ENCODE measurements around the gene EFR3B.
A peak's percentile ranks its signal among the peaks of the same experiment; 100 is the strongest.
"Not testable (repeated sequence)": the region's sequence is repeated elsewhere in the genome, so short reads cannot be mapped to it uniquely, and the experiment has no call there.

The EFR3B gene

GRCh38 chr2:25041928-25042320 lies at the start of gene EFR3B:
TSS of gene EFR3B (plus strand) at chr2:25042076. CDS start at chr2:25042313, 237 bp downstream.
- Histone ChIP-seq H3K27me3 (peaks cover 56% of the 10 kb centered on the region), H3K36me3 (no peaks in the 10 kb centered on the region), H3K27ac (no peak within 1 kb of the TSS), H3K4me1 (peaks cover 19% of the 10 kb centered on the region), H3K9me3 (no peaks in the 10 kb centered on the region), H3K4me3 (peak within 1 kb of the TSS; percentile 77), H4K20me1 (peaks cover 28% of the 10 kb centered on the region), H3K9ac (peak within 1 kb of the TSS; percentile 65), H3K4me2 (peak within 1 kb of the TSS; percentile 100)
- TF ChIP-seq Cebpa-rat (IDR thresholded peaks at IDR 0.05): no peak

DNA sequence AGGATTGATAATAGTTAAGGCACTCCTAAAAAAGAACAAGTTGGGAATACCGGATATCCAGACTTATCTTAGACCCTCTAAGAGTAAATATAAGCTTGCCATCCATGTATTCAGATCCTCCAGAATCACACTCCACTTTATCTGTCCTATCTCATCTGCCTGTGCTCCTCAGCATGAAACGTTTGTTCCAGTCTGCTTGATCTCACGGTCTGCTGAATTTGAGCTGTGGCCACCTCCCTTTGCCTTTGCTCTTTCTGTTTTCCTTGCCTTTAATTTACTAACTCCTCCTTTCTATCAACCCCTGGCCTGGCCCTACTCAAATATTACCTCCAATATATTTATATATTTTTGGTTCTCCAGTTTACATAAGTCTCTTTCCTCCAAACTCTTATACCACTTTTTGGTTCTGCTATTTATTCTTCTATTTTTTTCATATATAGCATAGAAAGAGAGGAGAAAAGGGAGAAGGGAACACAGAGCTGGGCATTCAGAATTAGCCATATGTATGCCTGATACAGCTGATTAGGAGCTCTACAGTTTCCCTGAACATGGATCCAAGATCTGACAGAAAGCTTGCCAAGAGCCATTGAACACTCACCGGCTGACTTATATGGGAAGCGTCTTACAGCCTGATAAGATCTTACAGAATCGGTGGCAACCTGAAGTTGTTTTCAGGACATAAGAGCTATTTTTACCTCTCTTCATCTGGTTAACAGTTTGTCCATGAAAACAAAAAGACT lies 48.3 kb upstream of the EFR3B start:
- Histone ChIP-seq H3K27ac (no peak overlapping the region), H3K4me2 (peak overlapping the region; percentile 36), H3K4me3 (no peak overlapping the region), H3K9me3 (peaks cover 10% of the 10 kb centered on the region; the same call in 1 of the 2 replicates), H3K4me1 (peaks cover 18% of the 10 kb centered on the region), H3K9ac (no peak overlapping the region), H4K20me1 (no peaks in the 10 kb centered on the region), H3K36me3 (no peaks in the 10 kb centered on the region), H3K27me3 (no peaks in the 10 kb centered on the region)
- no peak for TF ChIP-seq Cebpa-rat (IDR thresholded peaks at IDR 0.05)

- H3K4me2 ChIP-seq: peak overlapping the region; percentile 36
- no peak overlapping the region for H3K9ac ChIP-seq
Measured at GRCh38 chr2:24994146-24994724, 47.6 kb upstream of the EFR3B start.

DNA sequence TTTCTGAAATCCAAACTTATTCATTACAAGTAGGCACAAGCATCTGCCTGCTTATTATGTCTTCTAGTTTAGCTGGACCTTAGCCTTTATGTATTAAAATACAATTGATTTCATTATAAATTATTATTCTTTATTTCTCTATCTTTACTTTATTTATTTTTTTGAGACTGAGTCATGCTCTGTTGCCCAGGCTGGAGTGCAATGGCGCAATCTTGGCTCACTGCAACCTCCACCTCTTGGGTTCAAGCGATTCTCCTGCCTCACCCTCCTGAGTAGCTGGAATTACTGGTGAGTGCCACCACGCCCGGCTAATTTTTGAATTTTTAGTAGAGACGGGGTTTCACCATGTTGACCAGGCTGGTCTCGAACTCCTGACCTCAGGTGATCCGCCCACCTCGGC lies 42.8 kb upstream of the EFR3B start:
- not testable (repeated sequence) for H3K9me3 ChIP-seq, H3K9ac ChIP-seq, H3K4me2 ChIP-seq, H3K27ac ChIP-seq, H3K27me3 ChIP-seq, H3K36me3 ChIP-seq, H3K4me3 ChIP-seq, H4K20me1 ChIP-seq
- peaks cover 20% of the 10 kb centered on the region for H3K4me1 ChIP-seq

More at GRCh38 chr2:24994146-24994724, 47.6 kb upstream of the EFR3B start:
- no peaks in the 10 kb centered on the region for H3K27me3 ChIP-seq
- no peaks in the 10 kb centered on the region for H3K36me3 ChIP-seq
- H3K9me3 ChIP-seq: peaks cover 10% of the 10 kb centered on the region; the same call in 1 of the 2 replicates
- TF ChIP-seq Cebpa-rat (IDR thresholded peaks at IDR 0.05): no peak
- no peak overlapping the region for H3K4me3 ChIP-seq
- H3K4me1 ChIP-seq: peaks cover 18% of the 10 kb centered on the region
- no peaks in the 10 kb centered on the region for H4K20me1 ChIP-seq
- no peak overlapping the region for H3K27ac ChIP-seq

GRCh38 chr2:25000036-25000435 lies 41.8 kb upstream of the EFR3B start:
- Histone ChIP-seq H3K27ac (no peak overlapping the region; the same call in 1 of the 2 replicates), H3K27me3 (no peaks in the 10 kb centered on the region), H3K9ac (no peak overlapping the region), H3K4me3 (no peak overlapping the region), H3K36me3 (no peaks in the 10 kb centered on the region), H3K4me1 (peaks cover 19% of the 10 kb centered on the region), H3K4me2 (peak overlapping the region; percentile 69), H3K9me3 (no peaks in the 10 kb centered on the region), H4K20me1 (no peaks in the 10 kb centered on the region)
- no peak for TF ChIP-seq Cebpa-rat (IDR thresholded peaks at IDR 0.05)

GRCh38 chr2:25000503-25001324 lies 41.2 kb upstream of the EFR3B start:
- H3K4me2 ChIP-seq: peak overlapping the region; percentile 69
- H3K27me3 ChIP-seq: no peaks in the 10 kb centered on the region
- no peak overlapping the region for H3K9ac ChIP-seq
- H3K4me3 ChIP-seq: no peak overlapping the region
- H3K9me3 ChIP-seq: no peaks in the 10 kb centered on the region
- H3K36me3 ChIP-seq: no peaks in the 10 kb centered on the region
- no peak for TF ChIP-seq Cebpa-rat (IDR thresholded peaks at IDR 0.05)
- H3K27ac ChIP-seq: no peak overlapping the region; the same call in 1 of the 2 replicates
- no peaks in the 10 kb centered on the region for H4K20me1 ChIP-seq
- H3K4me1 ChIP-seq: peaks cover 19% of the 10 kb centered on the region

DNA sequence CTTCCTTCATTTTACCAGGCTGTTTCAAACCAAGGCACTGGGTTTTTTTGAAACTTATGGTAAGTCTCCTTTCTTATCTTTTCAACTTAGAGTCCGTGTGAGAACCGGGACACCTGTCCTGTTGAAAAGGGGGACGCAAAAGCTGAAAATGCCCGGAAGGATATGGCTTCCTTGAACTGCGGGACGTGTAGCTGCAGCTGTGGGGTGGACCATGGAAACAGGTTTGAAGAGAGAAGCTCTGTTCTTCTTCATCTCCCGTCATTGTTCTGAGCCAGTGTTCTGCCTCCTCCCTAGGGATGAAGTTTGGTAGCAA lies 40.6 kb upstream of the EFR3B start:
- H4K20me1 ChIP-seq: no peaks in the 10 kb centered on the region
- no peak overlapping the region for H3K9ac ChIP-seq
- H3K9me3 ChIP-seq: no peaks in the 10 kb centered on the region
- H3K4me3 ChIP-seq: no peak overlapping the region
- peak overlapping the region; percentile 69; the same call in 1 of the 2 replicates for H3K4me2 ChIP-seq
- no peak overlapping the region for H3K27ac ChIP-seq
- H3K36me3 ChIP-seq: no peaks in the 10 kb centered on the region
- TF ChIP-seq Cebpa-rat (IDR thresholded peaks at IDR 0.05): no peak
- H3K27me3 ChIP-seq: no peaks in the 10 kb centered on the region
- H3K4me1 ChIP-seq: peaks cover 19% of the 10 kb centered on the region

GRCh38 chr2:25002066-25002465 lies 39.8 kb upstream of the EFR3B start:
- Histone ChIP-seq H3K4me2 (no peak overlapping the region), H3K4me3 (no peak overlapping the region), H4K20me1 (no peaks in the 10 kb centered on the region), H3K4me1 (peaks cover 19% of the 10 kb centered on the region), H3K9ac (no peak overlapping the region), H3K9me3 (no peaks in the 10 kb centered on the region), H3K27ac (no peak overlapping the region), H3K27me3 (no peaks in the 10 kb centered on the region), H3K36me3 (no peaks in the 10 kb centered on the region)
- no peak for TF ChIP-seq Cebpa-rat (IDR thresholded peaks at IDR 0.05)

DNA sequence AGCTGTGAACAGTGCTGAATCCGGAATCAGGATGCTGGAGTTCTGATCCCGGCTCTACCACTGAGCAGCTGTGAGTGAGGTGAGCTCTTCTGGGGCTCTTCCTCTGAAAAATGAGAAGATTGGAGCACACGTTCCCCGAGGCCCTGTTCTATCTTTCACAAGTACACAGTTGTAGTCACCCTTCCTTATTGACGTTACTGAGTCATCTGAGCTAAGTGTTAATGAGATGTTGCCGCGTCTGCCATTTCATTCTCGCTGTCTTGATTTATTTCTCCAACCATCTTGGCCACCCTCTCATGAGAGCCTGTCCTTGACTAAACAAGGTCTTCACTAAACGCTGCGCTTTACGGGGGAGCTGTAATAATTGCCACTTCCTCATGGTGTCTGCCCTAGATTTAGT lies 31.9 kb upstream of the EFR3B start:
- Histone ChIP-seq H3K4me3 (no peak overlapping the region), H3K27me3 (no peaks in the 10 kb centered on the region), H3K9ac (no peak overlapping the region), H3K4me2 (no peak overlapping the region), H3K27ac (no peak overlapping the region), H3K9me3 (no peaks in the 10 kb centered on the region), H3K36me3 (no peaks in the 10 kb centered on the region), H4K20me1 (no peaks in the 10 kb centered on the region), H3K4me1 (no peaks in the 10 kb centered on the region)
- TF ChIP-seq Cebpa-rat (IDR thresholded peaks at IDR 0.05): no peak

DNA sequence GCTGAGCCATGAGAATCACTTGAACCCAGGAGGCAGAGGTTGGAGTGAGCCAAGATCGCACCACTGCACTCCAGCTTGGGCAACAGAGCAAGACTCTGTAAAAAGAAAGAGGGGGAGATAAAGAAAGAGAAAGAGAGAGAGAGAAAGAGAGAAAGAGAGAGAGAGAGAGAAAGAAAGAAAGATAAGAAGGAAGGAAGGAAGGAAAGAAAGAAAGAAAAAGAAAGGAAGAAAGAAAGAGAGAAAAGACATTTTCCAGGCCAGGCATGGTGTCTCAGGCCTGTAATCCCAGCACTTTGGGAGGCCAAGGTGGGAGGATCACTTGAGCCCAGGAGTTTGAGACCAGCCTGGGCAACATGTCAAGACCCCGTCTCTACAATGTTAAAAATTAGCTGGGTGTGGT lies 30.5 kb upstream of the EFR3B start:
- H3K4me3 ChIP-seq, H3K9ac ChIP-seq, H3K4me2 ChIP-seq, H3K36me3 ChIP-seq, H3K27ac ChIP-seq, H3K4me1 ChIP-seq, H3K9me3 ChIP-seq, H3K27me3 ChIP-seq, H4K20me1 ChIP-seq: not testable (repeated sequence)

Data from BLaER1 (cell line).